H1 (cell line): ENCODE measurements around the gene COL6A1. TPM values are rescaled to one million over a fixed set of nuclear protein-coding genes. Genes with fewer than 3 reads are reported as not detected.

ENCODE experiments used
- CTCF ChIA-PET: fragments of 300-600 bp; sonication (Branson Sonifier 250); formaldehyde crosslinking; loops from one replicate; lab custom pipeline; 2021; ENCODE audit not compliant: partially characterized antibody; lab: Charles Lee
- POLR2A ChIA-PET: fragments of 300-600 bp; sonication (Branson Sonifier 250); formaldehyde crosslinking; loops from one replicate; lab custom pipeline; 2021; ENCODE audit warnings: inconsistent platforms; ENCODE audit not compliant: partially characterized antibody; lab: Charles Lee
- DNase-seq, 2 experiments: peaks; one replicate each; pipeline versions ENCODE4 v3.0.0 to v3.0.0-alpha.2; 2010 to 2022; ENCODE audit warnings: low spot score in 2 of 2, low read depth in 1 of 2, mixed read lengths in 1 of 2
- FAIRE-seq: peaks from 2 replicates; lab custom pipeline; 2011; peaks lifted over from hg19 to GRCh38; lab: Jason Lieb, UNC
- H2AFZ ChIP-seq: 2 replicates; pipeline ENCODE4 v1.8.1; 2012; ENCODE audit warnings: low read length, inconsistent platforms
- H2AK5ac ChIP-seq: 2 replicates; pipeline ENCODE4 v1.6.1; 2013; ENCODE audit warnings: low read depth, low read length
- H2BK120ac ChIP-seq: replicated peaks from 2 replicates; pipeline ENCODE3; 2013; ENCODE audit warnings: low read depth, low read length, inconsistent platforms
- H2BK12ac ChIP-seq: 2 replicates; pipeline ENCODE4 v1.6.1; 2013; ENCODE audit warnings: low read depth, low read length
- H2BK15ac ChIP-seq: 2 replicates; pipeline ENCODE4 v1.6.1; 2013; ENCODE audit warnings: low read length
- H2BK20ac ChIP-seq: 2 replicates; pipeline ENCODE4 v1.6.1; 2013; ENCODE audit warnings: low read length
- H2BK5ac ChIP-seq: 2 replicates; pipeline ENCODE4 v1.6.1; 2013; ENCODE audit warnings: low read depth, low read length
- H3K14ac ChIP-seq: 2 replicates; pipeline ENCODE4 v1.6.1; 2013; ENCODE audit warnings: inconsistent platforms; ENCODE audit not compliant: insufficient read length
- H3K18ac ChIP-seq: 2 replicates; pipeline ENCODE4 v1.6.1; 2013; ENCODE audit warnings: low read length; ENCODE audit errors: extremely low read depth
- H3K23ac ChIP-seq: 2 replicates; pipeline ENCODE4 v1.6.1; 2013; ENCODE audit warnings: inconsistent platforms; ENCODE audit not compliant: insufficient read length
- H3K23me2 ChIP-seq: 2 replicates; pipeline ENCODE4 v1.6.1; 2013; ENCODE audit warnings: low read depth, low read length
- H3K27ac ChIP-seq: 2 replicates; pipeline ENCODE4 v1.6.1; 2011; ENCODE audit warnings: low read depth, low read length, inconsistent platforms
- H3K27me3 ChIP-seq, 4 experiments: replicated peaks in 1 of 4; 1 replicate in 1 of 4; 2 replicates in 3 of 4; pipeline versions ENCODE4 v1.6.1 to v1.8.1; 2011 to 2013; ENCODE audit warnings: low read length in 3 of 4, mild to moderate bottlenecking in 3 of 4, inconsistent platforms in 2 of 4, mixed read lengths in 2 of 4, moderate library complexity in 1 of 4; ENCODE audit not compliant: control insufficient read depth in 3 of 4, insufficient read depth in 3 of 4; ENCODE audit errors: extremely low read depth in 1 of 4
- H3K36me3 ChIP-seq, 4 experiments: 2 replicates each; pipeline versions ENCODE4 v1.6.1 to v1.8.1; 2011 to 2013; ENCODE audit warnings: mild to moderate bottlenecking in 4 of 4, low read length in 3 of 4, moderate library complexity in 2 of 4, control low read depth in 1 of 4, inconsistent platforms in 1 of 4; ENCODE audit not compliant: insufficient read depth in 4 of 4, control insufficient read depth in 2 of 4
- H3K4ac ChIP-seq: replicated peaks from 2 replicates; pipeline ENCODE3; 2013; ENCODE audit warnings: low read length, low read depth, mixed read lengths, inconsistent platforms; ENCODE audit not compliant: insufficient read length
- H3K4me1 ChIP-seq, 4 experiments: replicated peaks in 1 of 4; 1 replicate in 1 of 4; 2 replicates in 3 of 4; pipeline versions ENCODE4 v1.6.1 to v1.8.1; 2011 to 2013; ENCODE audit warnings: low read length in 3 of 4, inconsistent platforms in 2 of 4, mixed read lengths in 1 of 4; ENCODE audit not compliant: insufficient read depth in 4 of 4, control insufficient read depth in 3 of 4
- H3K4me2 ChIP-seq, 2 experiments: 2 replicates each; pipeline versions ENCODE4 v1.6.1 to v1.8.1; 2011 to 2013; ENCODE audit warnings: low read depth in 2 of 2, low read length in 2 of 2, control low read depth in 1 of 2, inconsistent platforms in 1 of 2, mild to moderate bottlenecking in 1 of 2; ENCODE audit not compliant: insufficient read depth in 1 of 2
- H3K4me3 ChIP-seq, 4 experiments: fragments of 200-600, 300-600 bp in 1 of 4; sonication (generic), shearing (Covaris generic), sonication (Bioruptor Twin) in 1 of 4; 2 replicates each; pipeline versions ENCODE4 v1.5.1 to v1.8.1; 2011 to 2016; ENCODE audit warnings: low read length in 4 of 4, low read depth in 3 of 4, control low read depth in 2 of 4, inconsistent platforms in 2 of 4, mild to moderate bottlenecking in 2 of 4, mixed read lengths in 1 of 4, moderate library complexity in 1 of 4; ENCODE audit not compliant: insufficient read depth in 2 of 4; ENCODE audit errors: extremely low read depth in 1 of 4
- H3K56ac ChIP-seq: replicated peaks from 2 replicates; pipeline ENCODE3; 2013; ENCODE audit warnings: low read depth, mild to moderate bottlenecking, mixed read lengths, low read length, inconsistent platforms; ENCODE audit not compliant: insufficient read length
- H3K79me1 ChIP-seq: 2 replicates; pipeline ENCODE4 v1.6.1; 2013; ENCODE audit warnings: low read depth, low read length, control low read depth
- H3K79me2 ChIP-seq, 2 experiments: 2 replicates each; pipeline versions ENCODE4 v1.6.1 to v1.8.1; 2012 to 2013; ENCODE audit warnings: low read length in 2 of 2, mild to moderate bottlenecking in 2 of 2, inconsistent platforms in 1 of 2; ENCODE audit not compliant: insufficient read depth in 2 of 2, control insufficient read depth in 1 of 2
- H3K9ac ChIP-seq, 4 experiments: replicated peaks in 1 of 4; 1 replicate in 1 of 4; 2 replicates in 3 of 4; pipeline versions ENCODE4 v1.6.1 to v1.8.1; 2011 to 2013; ENCODE audit warnings: low read depth in 3 of 4, low read length in 3 of 4, control low read depth in 2 of 4, mild to moderate bottlenecking in 2 of 4, moderate library complexity in 2 of 4, inconsistent platforms in 1 of 4; ENCODE audit errors: extremely low read depth in 1 of 4
- H3K9me3 ChIP-seq, 2 experiments: 2 replicates each; pipeline versions ENCODE4 v1.6.1 to v1.8.1; 2012 to 2013; ENCODE audit warnings: mild to moderate bottlenecking in 2 of 2, moderate library complexity in 2 of 2, control low read depth in 1 of 2, inconsistent platforms in 1 of 2, low read depth in 1 of 2, low read length in 1 of 2, mixed read lengths in 1 of 2; ENCODE audit not compliant: insufficient read depth in 2 of 2
- H4K20me1 ChIP-seq, 2 experiments: replicated peaks in 1 of 2; 2 replicates each; pipeline versions ENCODE3 to v1.8.1; 2011 to 2013; ENCODE audit warnings: inconsistent platforms in 2 of 2, low read length in 2 of 2, mild to moderate bottlenecking in 1 of 2; ENCODE audit not compliant: insufficient read depth in 2 of 2, control insufficient read depth in 1 of 2
- H4K5ac ChIP-seq: 2 replicates; pipeline ENCODE4 v1.6.1; 2013; ENCODE audit warnings: low read length, low read depth, mixed read lengths, inconsistent platforms; ENCODE audit not compliant: insufficient read length
- H4K8ac ChIP-seq: 2 replicates; pipeline ENCODE4 v1.8.0; 2013; ENCODE audit warnings: mild to moderate bottlenecking, moderate library complexity, low read length, inconsistent platforms; ENCODE audit not compliant: insufficient read depth; ENCODE audit errors: extremely low read depth
- H4K91ac ChIP-seq: replicated peaks from 2 replicates; pipeline ENCODE3; 2013; ENCODE audit warnings: low read length, mixed read lengths, inconsistent platforms; ENCODE audit not compliant: insufficient read length
- CBX5 ChIP-seq: fragments of 300-800, 300-1000 bp; sonication (generic); IDR thresholded peaks from 2 replicates; pipeline ENCODE4 v1.7.1; 2016; ENCODE audit warnings: antibody characterized with exemption, low read length, low read depth
- CHD2 ChIP-seq: IDR thresholded peaks from 2 replicates; pipeline ENCODE4 v1.6.1; 2012; ENCODE audit warnings: low read length, improper control_type of control experiment
- EZH2 ChIP-seq: fragments of 200-600 bp; sonication (generic); IDR thresholded peaks from 2 replicates; pipeline ENCODE4 v1.7.1; 2012; ENCODE audit warnings: low read depth, mild to moderate bottlenecking, moderate library complexity, low read length, inconsistent platforms; ENCODE audit not compliant: severe bottlenecking
- GTF2F1 ChIP-seq: IDR thresholded peaks from 2 replicates; pipeline ENCODE4 v1.6.1; 2012; ENCODE audit warnings: low read depth, low read length, improper control_type of control experiment, borderline replicate concordance
- RAD21 ChIP-seq, 2 experiments: IDR thresholded peaks in 1 of 2; conservative IDR thresholded peaks in 1 of 2; 2 replicates each; pipeline ENCODE4 v1.6.1; 2011; ENCODE audit warnings: low read depth in 2 of 2, low read length in 2 of 2, improper control_type of control experiment in 1 of 2, inconsistent platforms in 1 of 2, mild to moderate bottlenecking in 1 of 2, moderate library complexity in 1 of 2
- RFX5 ChIP-seq: IDR thresholded peaks from 2 replicates; pipeline ENCODE4 v1.6.1; 2011; ENCODE audit warnings: low read depth, low read length, improper control_type of control experiment, borderline replicate concordance
- SAP30 ChIP-seq: fragments of 300-600 bp; sonication (generic); IDR thresholded peaks from 2 replicates; pipeline ENCODE4 v1.7.1; 2012; ENCODE audit warnings: low read length, moderate library complexity, mild to moderate bottlenecking, inconsistent platforms; ENCODE audit not compliant: insufficient read depth, insufficient replicate concordance
- SP2 ChIP-seq: IDR thresholded peaks from 2 replicates; pipeline ENCODE4 v1.6.1; 2012; ENCODE audit warnings: mild to moderate bottlenecking, low read length, inconsistent platforms
- SP4 ChIP-seq: IDR thresholded peaks from 2 replicates; pipeline ENCODE4 v1.6.1; 2012; ENCODE audit warnings: low read length, inconsistent platforms
- TAF1 ChIP-seq: IDR thresholded peaks from 2 replicates; pipeline ENCODE4 v1.6.1; 2011; ENCODE audit warnings: mild to moderate bottlenecking, low read depth, low read length
- TAF7 ChIP-seq: optimal IDR thresholded peaks from 2 replicates; pipeline ENCODE3; 2011; ENCODE audit warnings: low read depth, mild to moderate bottlenecking, inconsistent platforms, low read length, moderate library complexity, borderline replicate concordance
- TBP ChIP-seq: IDR thresholded peaks from 2 replicates; pipeline ENCODE4 v1.6.1; 2011; ENCODE audit warnings: low read depth, low read length, improper control_type of control experiment
- YY1 ChIP-seq: IDR thresholded peaks from 2 replicates; pipeline ENCODE4 v1.6.1; 2011; ENCODE audit warnings: low read depth, mild to moderate bottlenecking, low read length
- WGBS, 2 experiments: shearing (Covaris generic) in 1 of 2; methylation state at CpG; one replicate each; pipeline versions ENCODE4 v1.1.6 to v1.1.7; 2013 to 2015; ENCODE audit warnings: low lambda C conversion rate in 2 of 2, mixed read lengths in 2 of 2, inconsistent platforms in 1 of 2, low coverage in 1 of 2, missing lambda C conversion rate in 1 of 2; ENCODE audit not compliant: insufficient replicate concordance in 2 of 2, insufficient coverage in 1 of 2, insufficient read length in 1 of 2; ENCODE audit errors: extremely low coverage in 1 of 2, missing lambda C conversion rate in 1 of 2; 5-methylcytosine and 5-hydroxymethylcytosine counted together
- polyA plus RNA-seq, 7 experiments: library from polyadenylated mRNA; depleted of rRNA in 3 of 7; stranded (reverse) in 5 of 7; unstranded in 2 of 7; fragments of >200 nt in 5 of 7; fragments of 200-250 nt in 2 of 7; gene quantifications; 1 replicate in 5 of 7; 2 replicates in 1 of 7; 4 replicates in 1 of 7; pipeline versions ENCODE4 v1.2.1 to v1.2.3, GENCODE V29; 2011 to 2013; ENCODE audit warnings: missing spikeins in 2 of 7, mixed read lengths in 2 of 7
- total RNA-seq: library from RNA; stranded (reverse); fragmentation: NEBNext Ultra II Directional; extraction: Animal tissue kit (Norgen Biotek cat#: 25700); gene quantifications from 2 replicates; pipeline ENCODE4 v1.2.1, GENCODE V29; 2021
- TF ChIP-seq, protein P1 (sequence below): IDR thresholded peaks from 2 replicates; pipeline ENCODE4 v1.6.1; 2012; ENCODE audit warnings: low read length, inconsistent platforms

Gene COL6A1
- total and polyA plus RNA-seq, 2 of the 8 experiments (the other 6 are each of a cell fraction or from before 2014, with no cell fraction given) = 100 to 115 TPM

DNA sequence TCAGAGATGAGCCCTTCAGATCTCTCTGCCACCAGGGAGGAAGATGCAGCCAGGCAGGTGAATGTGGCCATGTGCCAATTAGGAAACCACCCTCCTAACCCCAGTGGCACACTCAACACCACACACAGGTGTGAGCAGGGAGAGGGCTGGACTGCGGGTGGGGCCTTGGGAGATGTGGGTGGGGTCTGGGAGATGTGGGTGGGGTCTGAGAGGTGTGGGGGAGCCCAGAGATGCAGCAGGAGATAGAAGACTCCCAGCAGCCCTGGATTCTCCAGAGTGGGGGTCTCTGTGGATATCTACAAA, 43.2 kb upstream of the COL6A1 start:
- DNase-seq (no peak), FAIRE-seq (no peak)
- H2BK5ac ChIP-seq = no peak overlapping the region
- H3K23ac ChIP-seq = no peak overlapping the region
- H2BK120ac ChIP-seq = no peak overlapping the region
- no peak overlapping the region for H3K14ac ChIP-seq
- H3K9ac ChIP-seq = no peak overlapping the region
- no peak overlapping the region for H2BK20ac ChIP-seq
- H4K20me1 ChIP-seq = no peaks in the 10 kb centered on the region
- H2BK15ac ChIP-seq = no peak overlapping the region
- no peak overlapping the region for H2BK12ac ChIP-seq
- H3K36me3 ChIP-seq = no peaks in the 10 kb centered on the region
- no peak overlapping the region for H4K91ac ChIP-seq
- no peak overlapping the region for H3K56ac ChIP-seq
- no peak overlapping the region for H3K18ac ChIP-seq
- no peak overlapping the region for H4K5ac ChIP-seq
- no CpG with 5 or more reads among the region's 1 CpG for WGBS, 2 experiments
- H4K8ac ChIP-seq = no peak overlapping the region
- H3K23me2 ChIP-seq = no peaks in the 10 kb centered on the region
- CTCF ChIA-PET = interaction anchor here (0.8 kb wide), 1 partner anchor 15 kb away, joined by 4 read pairs; no protein-coding TSS in a partner anchor
- no peak overlapping the region for H2AK5ac ChIP-seq
- no peak overlapping the region for H3K4me2 ChIP-seq
- no peaks in the 10 kb centered on the region for H3K27me3 ChIP-seq
- H3K79me1 ChIP-seq = no peaks in the 10 kb centered on the region
- H3K79me2 ChIP-seq = no peaks in the 10 kb centered on the region
- H3K9me3 ChIP-seq = peaks cover 36 to 74% of the 10 kb centered on the region in 2 experiments
- H3K4ac ChIP-seq = no peak overlapping the region
- H2AFZ ChIP-seq = no peak overlapping the region
- POLR2A ChIA-PET = no interaction called here
- no peak overlapping the region for H3K4me3 ChIP-seq
- H3K4me1 ChIP-seq = no peaks in the 10 kb centered on the region
- no peak overlapping the region for H3K27ac ChIP-seq
- TF ChIP-seq SAP30 (no peak), RAD21 (IDR thresholded peaks at IDR 0.05 in 1 of 2, conservative IDR thresholded peaks at IDR 0.05 in 1 of 2; ENCODE audit: low read depth in 2 of 2, low read length in 2 of 2) (no peak), TAF7 (no peak), RFX5 (no peak), YY1 (no peak), TAF1 (no peak), CBX5 (no peak), EZH2 (no peak), TBP (no peak), CHD2 (no peak), SP4 (no peak), GTF2F1 (no peak), SP2 (no peak)
- TF ChIP-seq, protein P1, sequence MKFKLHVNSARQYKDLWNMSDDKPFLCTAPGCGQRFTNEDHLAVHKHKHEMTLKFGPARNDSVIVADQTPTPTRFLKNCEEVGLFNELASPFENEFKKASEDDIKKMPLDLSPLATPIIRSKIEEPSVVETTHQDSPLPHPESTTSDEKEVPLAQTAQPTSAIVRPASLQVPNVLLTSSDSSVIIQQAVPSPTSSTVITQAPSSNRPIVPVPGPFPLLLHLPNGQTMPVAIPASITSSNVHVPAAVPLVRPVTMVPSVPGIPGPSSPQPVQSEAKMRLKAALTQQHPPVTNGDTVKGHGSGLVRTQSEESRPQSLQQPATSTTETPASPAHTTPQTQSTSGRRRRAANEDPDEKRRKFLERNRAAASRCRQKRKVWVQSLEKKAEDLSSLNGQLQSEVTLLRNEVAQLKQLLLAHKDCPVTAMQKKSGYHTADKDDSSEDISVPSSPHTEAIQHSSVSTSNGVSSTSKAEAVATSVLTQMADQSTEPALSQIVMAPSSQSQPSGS = no peak
